Activated gamma-delta T cell treated with anti-CD3 and anti-CD28 coated beads, Interleukin-2, amount 50 U/mL, for 16 hours (primary cell): Measurements from ENCODE around the gene SPATA12.

Source experiments
- DNase-seq: peaks from one replicate; pipeline ENCODE4 v3.0.0-alpha.2; 2020; ENCODE audit warnings: low read depth

SPATA12 gene

DNA sequence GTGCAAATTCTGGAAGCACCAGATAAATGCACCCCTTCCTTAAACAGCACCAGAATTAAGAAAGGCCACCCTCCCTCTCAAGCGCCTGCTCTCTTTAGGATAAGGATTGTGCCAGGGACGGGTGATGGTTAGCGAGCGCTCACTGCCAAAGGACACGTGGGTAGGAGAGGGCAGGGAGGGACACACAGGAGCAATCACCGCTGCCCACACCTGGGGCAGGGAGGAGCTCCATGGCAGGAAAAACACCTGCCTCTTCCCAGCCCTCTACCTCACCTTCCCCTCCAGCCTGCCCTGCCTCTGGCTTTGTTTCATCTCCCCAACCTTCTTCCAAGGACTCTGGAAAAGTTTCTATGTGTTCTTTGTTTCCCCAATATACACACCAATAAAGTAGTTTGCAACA lies 7.3 kb upstream of the SPATA12 start:
- DNase-seq: no peak

DNA sequence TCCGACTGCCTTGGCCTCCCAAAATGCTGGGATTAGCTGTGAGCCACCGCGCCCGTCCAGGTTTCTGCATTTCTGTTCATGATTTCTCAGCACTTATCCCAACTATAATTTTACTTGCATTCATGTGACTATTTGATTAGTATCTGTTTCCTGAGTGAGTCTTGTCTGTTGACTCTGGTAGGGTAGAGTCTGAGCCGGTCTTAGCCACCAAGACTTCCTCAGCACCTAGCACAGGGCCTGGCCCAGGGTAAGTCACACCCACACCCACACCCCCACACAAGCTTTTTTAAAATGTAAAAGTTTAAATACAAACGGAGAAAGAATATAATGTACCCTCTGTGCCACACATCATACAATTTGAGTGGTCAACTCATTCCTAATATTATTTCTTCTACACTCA lies 3.1 kb upstream of the SPATA12 start:
- no peak for DNase-seq

DNA sequence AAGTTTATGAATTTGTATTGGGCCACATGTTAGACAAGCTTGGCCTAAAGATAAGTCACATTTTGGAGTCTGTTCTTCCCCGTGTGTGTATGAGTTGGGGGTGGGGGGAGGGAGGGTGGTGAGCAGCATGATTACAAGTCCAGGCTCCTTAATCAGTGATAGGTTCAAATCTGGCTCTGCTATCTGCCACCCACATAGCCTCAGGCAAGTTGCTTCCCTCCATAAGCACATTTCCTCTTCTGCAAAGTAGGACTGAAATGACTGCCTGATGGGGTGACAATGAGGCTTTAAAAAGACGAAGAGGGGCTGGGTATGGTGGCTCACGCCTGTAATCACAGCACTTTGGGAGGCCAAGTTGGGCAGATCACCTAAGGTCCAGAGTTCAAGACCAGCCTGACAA lies 1.1 kb upstream of the SPATA12 start:
- DNase-seq: no peak

DNA sequence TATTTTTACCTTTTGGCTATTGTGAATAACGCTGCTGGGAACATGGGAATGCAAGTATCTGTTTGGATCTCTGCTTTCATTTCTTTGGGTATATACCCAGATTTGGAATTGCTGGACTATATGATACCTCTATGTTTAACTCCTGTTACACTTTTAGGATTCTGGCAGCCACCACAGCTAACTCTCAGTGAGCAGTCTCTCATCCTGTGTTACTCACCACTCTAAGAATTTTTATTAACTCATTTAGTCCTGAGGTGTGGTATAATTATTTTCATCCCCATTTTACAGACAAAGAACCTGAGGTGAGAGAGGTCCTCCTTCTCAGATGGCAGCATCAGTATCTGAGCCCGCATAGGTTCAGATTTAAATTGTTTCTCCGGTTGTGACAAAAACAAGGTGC lies 1.1 kb downstream of the SPATA12 start:
- no peak for DNase-seq

DNA sequence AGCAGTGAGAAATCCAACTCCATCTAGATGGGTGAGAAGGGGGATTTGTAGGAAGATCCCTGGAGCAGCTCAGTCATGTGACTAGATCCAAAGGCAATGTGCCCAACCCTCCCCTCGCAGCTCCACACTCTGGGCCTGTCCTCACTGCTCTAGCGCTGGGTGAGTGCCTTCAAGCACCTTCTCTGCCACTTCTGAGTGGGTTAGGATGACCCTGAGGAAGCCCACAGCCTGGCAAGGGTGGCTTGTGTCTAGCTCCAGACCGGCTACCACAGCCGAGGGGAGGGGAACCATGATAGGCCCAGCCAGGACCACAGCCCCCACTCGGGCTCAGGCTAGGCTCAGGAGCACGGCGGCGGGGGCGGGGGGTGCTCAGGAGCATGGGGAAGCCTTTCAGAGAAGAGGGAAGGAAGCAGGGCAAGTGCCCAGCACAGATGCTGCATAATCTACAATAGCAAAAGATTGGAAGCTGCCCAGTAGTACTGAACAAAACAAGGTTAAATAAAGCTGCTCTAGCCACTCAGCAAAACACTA lies 1.7 kb downstream of the SPATA12 start:
- no peak for DNase-seq

DNA sequence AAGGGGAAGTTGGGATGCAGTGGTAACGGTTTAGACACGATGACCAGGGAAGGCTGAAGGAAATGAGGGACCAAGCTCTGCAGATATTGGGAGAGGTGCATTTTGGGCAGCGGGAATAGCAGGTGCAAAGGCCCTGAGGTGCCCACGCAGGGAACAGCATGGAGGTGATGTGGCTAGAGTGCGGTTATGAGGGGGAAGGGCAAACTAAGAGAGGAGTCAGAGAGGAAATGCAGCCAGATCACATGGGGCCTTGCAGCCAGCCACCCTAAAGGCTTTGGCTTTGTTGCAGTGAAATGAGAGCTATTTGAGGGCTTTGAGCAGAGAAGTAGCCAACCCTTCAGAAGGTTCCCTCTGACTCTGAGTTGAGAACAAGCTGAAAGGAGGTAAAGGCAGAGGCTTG lies 2.6 kb downstream of the SPATA12 start:
- DNase-seq: no peak

DNA sequence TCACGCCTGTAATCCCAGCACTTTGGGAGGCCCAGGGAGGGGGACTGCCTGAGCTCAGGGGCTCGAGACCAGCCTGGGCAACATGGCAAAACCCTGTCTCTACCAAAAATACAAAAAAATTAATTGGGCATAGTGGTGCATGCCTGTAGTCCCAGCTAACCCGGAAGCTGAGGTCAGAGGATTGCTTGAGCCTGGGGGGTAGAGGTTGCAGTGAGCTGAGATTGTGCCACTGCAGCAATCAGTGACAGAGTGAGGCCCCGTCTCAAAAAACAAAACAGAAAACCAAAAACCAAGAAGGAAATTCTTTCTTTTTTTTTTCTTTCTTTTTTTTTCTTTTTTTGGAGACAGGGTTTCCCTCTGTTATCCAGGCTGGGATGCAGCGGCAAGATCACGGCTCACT lies 3.5 kb downstream of the SPATA12 start:
- DNase-seq: no peak

DNA sequence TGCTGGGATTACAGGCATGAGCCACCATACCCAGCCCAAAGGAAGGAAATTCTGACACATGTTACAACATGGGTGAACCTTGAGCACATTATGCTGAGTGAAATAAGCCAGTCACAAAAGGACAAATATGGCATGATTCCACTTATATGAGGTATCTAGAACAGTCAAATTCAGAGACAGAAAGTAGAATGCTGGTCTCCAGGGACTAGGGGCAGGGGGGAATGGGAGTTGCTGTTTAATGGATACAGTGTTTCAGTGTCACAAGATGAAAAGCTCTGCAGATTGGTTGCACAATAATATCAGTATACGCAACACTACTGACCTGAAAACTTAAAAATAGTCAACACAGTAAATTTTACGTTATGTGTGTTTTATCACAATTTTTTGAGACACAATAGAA lies 4.1 kb downstream of the SPATA12 start:
- no peak for DNase-seq

DNA sequence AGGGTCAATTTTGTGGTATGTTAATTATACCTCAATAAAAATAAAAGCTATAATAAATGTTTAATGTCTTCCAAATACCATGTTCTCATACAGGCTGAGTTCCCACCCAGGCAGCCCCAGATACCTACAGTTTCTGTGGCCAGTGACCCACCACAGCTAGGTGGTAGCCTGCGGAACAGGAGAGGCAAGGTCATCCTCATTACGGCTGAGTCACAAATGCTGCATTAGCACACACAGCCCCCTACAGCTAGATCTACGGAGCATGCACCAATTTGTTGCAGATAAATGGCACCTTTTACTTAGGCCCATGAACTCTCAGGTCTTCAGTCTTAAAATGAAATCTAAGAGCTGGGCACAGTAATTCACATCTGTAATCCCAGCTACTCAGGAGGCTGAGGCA lies 5.1 kb downstream of the SPATA12 start:
- DNase-seq: no peak

DNA sequence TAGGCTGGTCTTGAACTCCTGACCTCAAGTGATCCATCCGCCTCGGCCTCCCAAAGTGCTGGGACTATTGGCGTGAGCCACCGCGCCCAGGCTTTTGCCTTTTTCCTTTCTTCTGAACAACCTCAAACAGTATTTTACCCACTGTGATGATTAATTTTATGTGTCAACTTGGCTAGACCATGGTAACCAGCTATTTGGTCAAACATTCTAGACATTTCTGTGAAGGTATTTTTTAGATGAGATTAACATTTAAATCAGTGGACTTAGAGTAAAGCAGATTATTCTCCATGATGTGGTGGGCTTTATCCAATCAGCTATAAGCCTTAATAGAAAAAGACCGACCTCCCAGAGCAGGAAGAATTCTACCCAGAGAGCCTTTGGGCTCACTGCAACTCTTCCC lies 6.0 kb downstream of the SPATA12 start:
- no peak for DNase-seq

DNA sequence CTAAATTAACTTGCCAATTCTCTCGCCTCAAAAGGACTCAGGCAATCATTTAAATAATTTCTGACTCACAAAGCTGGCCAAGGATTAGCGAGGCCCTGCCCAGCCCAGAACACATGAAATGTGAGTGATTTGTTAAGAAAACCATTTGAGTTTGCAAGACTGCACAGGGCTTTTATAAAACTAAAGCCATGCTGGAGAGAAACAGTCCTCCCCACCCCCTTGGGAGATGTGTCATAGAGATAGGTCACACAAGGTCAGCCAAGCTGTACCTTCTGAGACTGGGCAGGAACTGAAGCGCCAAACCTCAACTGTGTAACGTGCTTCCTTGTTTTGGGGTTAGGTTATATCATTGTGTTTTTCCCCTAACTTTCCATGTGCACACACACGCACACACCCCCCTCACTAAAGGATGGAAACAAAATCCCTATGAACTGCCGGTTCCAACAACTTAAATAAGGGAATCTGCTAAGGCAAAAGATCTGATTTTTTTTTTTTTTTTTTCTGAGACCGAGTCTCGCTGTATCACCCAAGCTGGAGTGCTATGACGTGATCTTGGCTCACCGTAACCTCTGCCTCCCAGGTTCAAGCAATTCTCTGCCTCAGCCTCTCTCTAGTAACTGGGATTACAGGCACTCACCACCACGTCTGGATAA lies 8.1 kb downstream of the SPATA12 start:
- DNase-seq: no peak

DNA sequence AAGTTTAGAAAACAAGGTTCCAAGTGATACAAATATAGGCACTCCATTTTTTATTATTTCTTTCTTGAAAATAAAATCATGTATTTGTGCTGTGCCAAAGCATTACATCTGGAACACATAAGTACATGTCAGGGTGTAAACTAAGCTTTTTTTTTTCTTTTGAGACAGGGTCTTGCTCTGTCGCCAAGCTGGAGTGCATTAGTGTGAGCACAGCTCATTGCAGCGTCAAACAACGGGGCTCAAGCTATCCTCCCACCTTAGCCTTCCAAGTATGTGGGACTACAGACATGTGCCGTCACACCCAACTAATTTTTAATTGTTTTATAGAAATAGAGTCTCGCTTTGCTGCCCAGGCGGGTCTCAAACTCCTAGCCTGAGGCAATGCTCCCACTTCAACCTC lies 9.0 kb downstream of the SPATA12 start:
- DNase-seq: no peak

DNA sequence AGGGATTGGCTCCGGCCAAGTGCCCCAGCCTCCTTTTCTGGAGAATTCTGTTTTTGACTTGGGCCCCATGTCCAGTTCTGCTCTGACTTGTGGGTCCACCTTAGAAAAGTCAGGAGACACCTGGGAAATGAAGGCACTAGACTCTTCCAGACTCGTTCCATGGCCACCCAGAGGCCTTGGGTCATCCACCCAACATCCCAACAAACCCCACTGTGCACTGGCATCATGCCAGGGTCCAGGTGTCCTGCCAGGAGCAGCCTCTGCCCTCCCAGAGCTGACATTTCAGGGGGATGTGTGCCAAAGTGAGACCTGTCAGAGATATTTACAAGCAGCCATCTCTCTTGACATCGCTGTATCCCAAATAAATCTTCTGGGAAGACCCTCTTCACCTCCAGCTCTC lies 13.2 kb downstream of the SPATA12 start:
- DNase-seq: no peak

DNA sequence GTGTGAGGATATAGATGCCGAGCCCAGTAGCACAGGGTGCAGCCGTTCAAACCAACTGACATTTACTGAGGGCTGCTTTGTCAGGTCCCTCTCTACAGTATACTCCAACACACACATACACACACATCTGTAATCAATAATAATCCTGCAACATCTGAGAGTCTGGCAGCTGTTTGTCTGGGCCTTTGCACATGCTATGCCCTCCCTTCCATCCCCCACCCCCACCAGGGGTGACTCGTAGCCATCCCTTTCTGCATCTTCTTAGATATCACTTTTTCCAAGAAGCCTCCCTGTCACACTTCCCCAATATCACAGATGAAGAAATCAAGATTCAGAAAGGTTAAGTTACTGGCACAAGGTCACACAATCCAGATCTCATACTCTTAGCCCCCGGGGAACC lies 13.7 kb downstream of the SPATA12 start:
- DNase-seq: no peak

DNA sequence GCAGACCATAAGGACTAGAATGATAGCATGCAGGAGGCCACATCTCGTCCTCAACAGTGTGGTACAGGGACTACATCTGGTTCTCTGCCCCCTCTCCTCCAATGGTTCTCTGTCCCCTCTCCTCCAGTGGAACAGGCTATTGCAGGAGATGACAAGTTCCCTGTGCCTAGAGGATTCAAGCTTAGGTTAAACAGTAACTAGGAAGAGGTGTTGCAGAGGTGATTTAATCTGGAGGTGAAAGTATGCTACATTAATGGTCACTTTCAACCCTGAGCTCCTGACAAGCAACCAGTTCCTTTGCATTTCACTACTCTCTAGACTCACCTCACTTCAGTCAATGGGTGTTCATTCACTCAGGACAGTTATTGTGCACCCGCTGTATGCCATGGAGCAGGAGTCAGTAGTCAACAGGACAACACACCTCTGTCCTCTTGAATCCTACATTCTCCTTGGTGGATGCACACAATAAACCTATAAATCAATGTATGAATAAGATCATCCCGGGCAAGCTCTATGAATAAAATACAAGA lies 16.0 kb downstream of the SPATA12 start:
- DNase-seq: no peak

DNA sequence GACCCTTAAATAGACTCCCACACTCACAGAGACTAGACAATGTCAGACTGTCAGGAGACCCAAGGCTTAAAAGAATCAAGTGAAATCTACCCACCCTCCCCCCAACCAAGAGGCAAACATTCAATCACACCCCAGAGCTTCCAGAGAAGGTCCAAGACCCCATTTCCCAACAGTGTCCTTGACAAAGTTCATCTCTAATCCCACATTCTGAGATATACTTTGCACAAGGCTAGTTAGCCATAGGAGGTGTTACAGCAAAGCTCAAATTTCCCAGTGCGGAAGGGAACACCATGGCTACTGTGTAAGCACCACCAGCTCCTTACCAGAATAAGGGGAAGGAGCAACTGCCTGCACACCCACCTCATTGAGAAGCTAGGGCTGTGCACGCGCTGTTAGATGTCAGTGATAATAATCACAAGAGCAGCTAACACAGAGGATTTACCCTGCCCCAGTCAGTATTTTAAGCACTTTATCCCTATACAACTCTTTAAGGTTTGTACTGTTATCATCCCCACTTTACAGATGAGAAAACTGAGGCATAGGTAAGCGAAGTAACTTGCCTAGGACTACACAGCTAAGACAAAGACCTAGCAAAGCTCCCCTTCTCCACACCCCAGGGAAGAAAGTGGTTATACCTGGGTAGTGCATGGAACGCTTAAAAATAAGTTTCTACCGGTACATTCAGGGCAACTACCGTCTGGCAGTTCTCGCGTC lies 17.3 kb downstream of the SPATA12 start:
- no peak for DNase-seq

DNA sequence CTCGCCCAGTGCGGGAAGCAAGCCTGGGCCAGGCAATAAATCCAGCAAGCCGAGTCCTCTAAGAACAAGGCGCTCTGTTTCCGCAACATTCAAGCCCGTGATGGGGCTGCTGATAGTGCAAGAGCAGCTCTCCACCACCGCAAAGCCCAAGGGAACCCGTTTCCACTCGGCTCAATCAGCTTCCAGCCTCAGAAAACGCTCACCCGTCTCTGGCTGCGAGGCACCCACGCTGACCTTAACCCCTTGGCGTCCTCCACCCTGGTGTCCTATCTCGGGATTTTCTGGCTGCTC lies 17.8 kb downstream of the SPATA12 start:
- DNase-seq: no peak

DNA sequence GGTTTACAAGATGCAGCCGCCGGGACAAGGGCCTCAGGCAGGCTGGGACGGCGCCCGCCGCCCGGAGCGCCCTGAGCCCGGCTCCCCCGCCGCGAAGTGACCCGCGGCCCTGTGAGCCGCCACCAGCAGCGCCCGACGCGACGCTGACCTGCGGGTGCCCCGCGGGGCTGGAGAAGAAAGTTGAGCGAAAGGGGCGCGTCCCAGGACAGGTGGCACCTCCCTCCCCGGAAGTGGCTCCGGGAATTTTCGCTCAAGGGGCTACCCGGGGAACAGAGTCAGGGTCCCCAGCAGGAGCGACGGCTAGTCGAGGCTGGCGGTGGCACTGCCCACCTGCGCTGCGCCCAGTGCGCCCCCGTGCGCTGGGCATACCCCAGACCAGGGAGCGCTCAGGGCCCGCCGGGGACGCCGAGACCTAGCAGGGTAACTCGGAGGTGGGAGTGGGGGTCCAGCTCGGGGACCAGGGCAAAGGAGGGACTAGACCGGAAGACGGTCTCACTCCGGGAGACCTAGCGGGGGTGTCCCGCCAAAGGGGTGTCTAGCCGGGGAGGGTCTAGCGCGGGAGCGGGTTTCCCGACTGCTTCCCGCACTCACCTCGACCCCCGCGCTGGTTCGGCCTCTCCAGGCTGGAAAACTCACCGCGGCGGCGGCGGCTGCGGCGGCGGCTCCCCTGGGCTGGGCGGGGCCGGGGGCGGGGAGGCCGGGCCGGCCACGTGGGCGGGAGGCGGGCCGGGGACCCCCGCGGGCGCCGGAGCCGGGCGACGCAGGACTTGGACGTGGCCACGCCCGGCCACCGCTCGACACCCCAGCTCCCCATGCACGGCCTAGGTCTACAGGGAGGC lies 18.4 kb downstream of the SPATA12 start:
- no peak for DNase-seq

DNA sequence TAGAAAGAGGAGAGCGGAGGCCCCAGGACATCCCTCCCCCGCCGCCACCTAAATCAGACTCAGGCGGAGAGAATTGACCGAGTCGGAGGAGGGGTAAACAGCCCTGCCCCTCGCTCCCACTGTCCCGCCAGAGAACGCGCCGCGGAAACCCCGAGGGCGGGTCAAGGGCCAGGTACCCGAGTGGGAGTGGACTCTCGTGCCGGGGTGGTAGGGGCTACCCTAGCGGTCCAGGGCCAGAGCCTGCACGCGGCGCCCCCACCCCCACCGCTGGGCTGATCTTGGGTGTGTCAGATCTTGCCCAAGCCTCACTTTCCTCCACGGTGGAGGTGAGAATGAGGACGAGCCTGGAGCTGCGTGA lies 19.0 kb downstream of the SPATA12 start:
- DNase-seq: no peak

DNA sequence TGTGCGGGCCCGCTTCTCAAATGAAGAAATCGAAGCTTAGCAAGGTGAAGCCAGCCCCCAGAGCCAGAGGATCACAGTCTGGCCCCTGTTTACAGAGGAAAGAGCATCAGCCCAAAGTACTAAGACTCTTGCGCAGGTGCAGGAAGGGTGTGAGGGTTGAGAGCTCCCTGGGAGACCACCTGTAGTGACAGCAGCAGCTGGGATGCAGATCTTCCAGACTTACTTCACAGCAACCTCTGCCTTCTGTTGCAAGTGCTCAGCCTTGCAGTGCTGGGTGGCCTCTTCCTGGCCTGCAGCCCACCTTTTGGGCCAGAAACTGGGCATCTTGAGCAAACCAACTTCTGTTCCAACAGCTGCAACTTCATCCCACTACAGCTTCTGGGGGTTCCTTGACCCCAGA lies 19.7 kb downstream of the SPATA12 start:
- DNase-seq: no peak

DNA sequence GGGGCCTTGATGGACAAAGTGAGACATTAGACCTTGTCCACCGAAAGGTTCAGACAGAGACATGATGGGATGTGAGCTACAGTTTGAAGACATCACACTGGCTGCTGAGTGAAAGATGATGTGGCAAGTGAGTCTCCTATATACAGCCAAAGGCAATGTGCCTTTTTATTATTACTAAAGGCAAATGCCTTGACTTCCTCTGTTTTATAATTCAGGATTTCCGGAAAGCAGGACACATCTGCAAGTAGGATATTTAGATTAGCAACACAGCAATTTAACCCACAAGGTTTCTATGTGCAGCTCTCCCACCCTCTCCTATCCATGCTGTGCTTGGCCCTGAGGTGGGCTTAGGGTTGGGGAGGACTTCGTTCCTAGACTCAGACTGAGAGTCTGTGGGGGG lies 20.7 kb downstream of the SPATA12 start:
- no peak for DNase-seq

DNA sequence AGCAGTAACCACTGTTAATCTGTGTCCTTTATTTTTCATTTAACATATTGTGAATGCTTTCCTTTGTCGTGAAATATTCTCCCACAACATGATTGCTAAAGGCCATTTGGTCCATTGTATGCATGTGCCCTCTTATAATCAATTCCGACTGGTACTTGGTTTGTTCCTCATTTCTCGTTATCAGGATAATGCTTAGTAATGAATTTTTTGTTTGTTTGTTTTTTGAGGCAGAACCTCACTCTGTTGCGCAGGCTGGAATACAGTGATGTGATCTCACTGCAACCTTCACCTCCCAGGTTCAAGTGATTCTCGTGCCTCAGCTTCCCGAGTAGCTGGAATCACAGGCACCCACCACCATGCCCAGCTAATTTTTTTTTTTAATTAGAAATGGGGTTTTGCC lies 22.0 kb downstream of the SPATA12 start:
- no peak for DNase-seq
